AG09319 (cell line): ENCODE measurements around the gene DENND4A.

ENCODE experiments used
- DNase-seq: peaks from one replicate; pipeline ENCODE4 v3.0.0-alpha.2; 2010; ENCODE audit warnings: low read depth; ENCODE audit errors: extremely low read depth
- CTCF ChIP-seq: IDR thresholded peaks from 2 replicates; pipeline ENCODE4 v1.5.1; 2011; ENCODE audit warnings: low read depth, mild to moderate bottlenecking, inconsistent platforms, low read length, moderate library complexity

DENND4A gene

DNA sequence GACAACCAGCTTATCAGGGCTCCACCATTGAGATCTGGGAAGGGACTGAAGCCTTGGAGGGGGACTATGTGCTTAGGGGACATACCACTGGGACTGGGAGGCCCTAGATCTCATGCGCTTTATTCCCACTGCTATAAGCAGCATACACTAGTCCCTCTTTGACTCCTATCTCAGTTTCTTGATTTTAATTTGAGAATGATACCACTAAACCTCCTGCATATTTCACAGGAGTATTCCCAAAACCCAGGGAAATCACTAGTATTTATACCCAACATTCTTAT lies 141.1 kb downstream of the DENND4A start:
- no peak for DNase-seq
- no peak for TF ChIP-seq CTCF

DNA sequence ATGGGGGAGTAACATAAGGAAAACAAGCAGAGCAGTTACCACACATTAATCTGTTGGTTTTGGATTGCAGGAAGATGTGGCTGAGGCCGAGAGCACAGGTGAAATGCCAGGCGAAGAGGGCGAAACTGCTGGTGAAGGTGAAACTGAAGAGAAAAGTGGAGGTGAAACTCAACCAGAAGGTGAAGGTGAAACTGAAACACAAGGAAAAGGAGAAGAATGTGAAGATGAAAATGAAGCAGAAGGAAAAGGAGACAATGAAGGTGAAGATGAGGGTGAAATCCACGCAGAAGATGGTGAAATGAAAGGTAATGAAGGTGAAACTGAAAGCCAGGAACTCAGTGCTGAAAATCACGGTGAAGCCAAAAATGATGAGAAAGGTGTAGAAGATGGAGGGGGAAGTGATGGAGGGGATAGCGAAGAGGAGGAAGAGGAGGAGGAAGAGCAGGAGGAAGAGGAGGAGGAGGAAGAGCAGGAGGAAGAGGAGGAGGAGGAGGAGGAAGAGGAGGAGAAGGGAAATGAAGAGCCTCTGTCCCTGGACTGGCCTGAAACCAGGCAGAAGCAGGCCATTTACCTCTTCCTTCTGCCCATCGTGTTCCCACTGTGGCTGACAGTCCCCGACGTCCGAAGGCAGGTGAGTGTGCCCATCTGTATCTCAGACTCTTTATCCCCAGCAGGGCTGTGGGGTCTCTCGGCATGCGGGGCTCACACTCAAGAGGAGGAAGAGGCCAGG lies 141.6 kb downstream of the DENND4A start:
- TF ChIP-seq CTCF: no peak
- DNase-seq: no peak

- no peak for DNase-seq
- TF ChIP-seq CTCF: no peak
Measured at GRCh38 chr15:65646486-65646885, 145.6 kb downstream of the DENND4A start.

DNA sequence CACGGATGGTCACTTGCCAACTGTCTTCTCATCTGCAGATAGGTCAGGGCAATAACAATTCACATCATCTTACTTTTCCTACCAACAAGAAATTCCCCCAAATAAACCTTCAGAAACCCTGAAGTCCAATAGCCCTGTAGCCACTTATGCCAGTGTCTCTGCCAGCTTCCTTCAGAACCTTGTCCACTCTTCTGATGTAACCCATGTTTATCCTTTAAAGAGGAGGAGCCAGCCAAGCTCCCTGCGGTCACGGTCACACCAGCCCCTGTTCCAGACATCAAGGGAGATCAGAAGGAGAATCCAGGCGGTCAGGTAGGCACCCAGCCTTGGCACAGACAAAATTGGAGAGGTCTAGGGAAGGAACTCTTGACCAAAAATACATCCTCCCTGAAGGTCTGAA lies 146.7 kb downstream of the DENND4A start:
- DNase-seq: no peak
- TF ChIP-seq CTCF: no peak

GRCh38 chr15:65644282-65644681 lies 147.8 kb downstream of the DENND4A start:
- no peak for TF ChIP-seq CTCF
- DNase-seq: no peak

DNA sequence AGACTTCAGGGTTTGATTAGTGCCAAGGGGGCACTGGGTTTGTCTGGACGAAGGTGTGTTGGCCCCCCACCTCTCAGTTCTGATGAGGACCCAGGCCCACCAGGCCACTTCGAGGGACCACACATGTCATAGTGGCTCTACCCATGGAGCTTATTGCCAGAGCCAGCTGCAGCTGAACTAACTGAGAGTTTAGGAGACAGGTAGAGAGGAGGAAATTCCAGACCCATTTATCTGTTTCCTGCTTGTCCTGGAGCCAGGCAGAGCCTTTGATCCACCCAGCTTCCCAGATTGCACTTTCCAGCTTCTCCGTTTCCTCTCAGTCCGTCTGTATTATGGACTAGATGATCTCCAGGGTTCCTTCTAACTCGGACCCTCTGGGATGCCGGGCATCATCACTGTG lies 149.5 kb downstream of the DENND4A start:
- TF ChIP-seq CTCF: no peak
- DNase-seq: no peak

DNA sequence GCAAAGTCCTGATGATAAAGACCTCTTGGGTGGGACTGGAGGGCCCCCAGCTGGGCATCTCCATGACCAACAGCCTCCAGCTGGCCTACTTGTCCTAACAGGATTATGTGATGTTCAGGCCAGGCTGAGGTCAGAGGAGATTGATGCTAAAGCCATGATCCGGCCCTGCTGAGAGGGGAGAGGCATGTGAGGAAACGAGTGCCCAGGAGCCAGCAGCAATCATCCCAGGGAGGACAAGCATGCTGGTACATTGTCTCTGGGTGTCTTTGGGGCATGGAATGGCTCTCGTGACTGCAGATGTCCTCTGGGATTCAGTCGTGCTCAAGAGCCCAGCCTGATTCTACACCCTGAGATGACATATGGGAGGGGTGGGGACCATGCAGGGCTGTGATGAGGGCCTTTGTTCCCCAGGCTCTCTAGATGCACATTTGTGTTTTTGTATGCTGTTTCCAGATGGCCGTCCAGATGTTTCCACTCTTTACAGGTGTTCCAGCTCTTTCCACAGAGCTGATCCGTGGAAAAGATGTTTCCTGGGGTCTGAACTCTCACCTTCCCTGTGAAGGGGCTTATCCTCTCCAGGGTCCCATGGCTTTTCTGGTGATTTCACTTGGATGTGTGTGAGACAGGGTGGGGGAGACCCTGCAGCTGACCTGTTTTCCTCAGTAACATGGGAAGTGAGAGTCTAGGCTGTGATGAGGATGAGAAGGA lies 150.2 kb downstream of the DENND4A start:
- DNase-seq: no peak
- no peak for TF ChIP-seq CTCF
